Lower leg skin (tissue), 4 donors: Measurements from ENCODE around the gene LRP1. TPM values are rescaled to one million over a fixed set of nuclear protein-coding genes. Genes with fewer than 3 reads are reported as not detected.

Source experiments
- DNase-seq, 2 donors: peaks; one replicate each; pipeline ENCODE4 v3.0.0-alpha.2; 2019; ENCODE audit warnings: low spot score in 2 of 2
- H3K4me3 ChIP-seq: fragments of 200-600 bp; sonication (generic); 2 replicates; pipeline ENCODE4 v1.5.1; 2017; ENCODE audit warnings: mild to moderate bottlenecking, low read depth; ENCODE audit not compliant: poor library complexity, severe bottlenecking
- CTCF ChIP-seq, 3 donors: fragments of 450-650 bp; IDR thresholded peaks; one replicate each; pipeline ENCODE4 v1.5.1; 2016; ENCODE audit warnings: antibody characterized with exemption in 3 of 3, mild to moderate bottlenecking in 3 of 3, moderate library complexity in 2 of 3
- POLR2A ChIP-seq, 2 donors: fragments of 450-650 bp; IDR thresholded peaks; one replicate each; pipeline ENCODE4 v1.6.1; 2016 to 2017; ENCODE audit warnings: antibody characterized with exemption in 2 of 2, mild to moderate bottlenecking in 1 of 2, moderate library complexity in 1 of 2
- WGBS, 2 donors: methylation state at CpG; one replicate each; pipeline ENCODE4 v1.1.5; 2018; 5-methylcytosine and 5-hydroxymethylcytosine counted together
- intact Hi-C: fragments of 100-400 bp; cut with DNase I; formaldehyde crosslinking; loops from one replicate; pipeline ENCODE4 v1.15.0; 2023; ENCODE audit warnings: low total_unique reads
- total RNA-seq, 4 donors: library from RNA; depleted of rRNA; stranded (reverse); fragments of >200 nt; gene quantifications; one replicate each; pipeline ENCODE4 v1.1.0, GENCODE V29; 2016

LRP1 gene
- total RNA-seq, 4 donors from 2014 or later, result 93.4 to 156 (median 101) TPM

- peak within 1 kb of the TSS; percentile 31 for H3K4me3 ChIP-seq
- 1 to 8% methylated on average over 13 to 14 of the region's 102 CpGs for WGBS, 2 donors
- no peak for DNase-seq
- intact Hi-C loops, result no loop called here
- TF ChIP-seq POLR2A (IDR thresholded peaks at IDR 0.05), result no peak
- no peak for TF ChIP-seq CTCF (IDR thresholded peaks at IDR 0.05)
Measured at GRCh38 chr12:57216014-57216911, 88.0 kb downstream of the LRP1 start, which contains the start of gene NXPH4. TSS of gene NXPH4 (plus strand) at chr12:57216794. CDS start at chr12:57216970, 176 bp downstream.

DNA sequence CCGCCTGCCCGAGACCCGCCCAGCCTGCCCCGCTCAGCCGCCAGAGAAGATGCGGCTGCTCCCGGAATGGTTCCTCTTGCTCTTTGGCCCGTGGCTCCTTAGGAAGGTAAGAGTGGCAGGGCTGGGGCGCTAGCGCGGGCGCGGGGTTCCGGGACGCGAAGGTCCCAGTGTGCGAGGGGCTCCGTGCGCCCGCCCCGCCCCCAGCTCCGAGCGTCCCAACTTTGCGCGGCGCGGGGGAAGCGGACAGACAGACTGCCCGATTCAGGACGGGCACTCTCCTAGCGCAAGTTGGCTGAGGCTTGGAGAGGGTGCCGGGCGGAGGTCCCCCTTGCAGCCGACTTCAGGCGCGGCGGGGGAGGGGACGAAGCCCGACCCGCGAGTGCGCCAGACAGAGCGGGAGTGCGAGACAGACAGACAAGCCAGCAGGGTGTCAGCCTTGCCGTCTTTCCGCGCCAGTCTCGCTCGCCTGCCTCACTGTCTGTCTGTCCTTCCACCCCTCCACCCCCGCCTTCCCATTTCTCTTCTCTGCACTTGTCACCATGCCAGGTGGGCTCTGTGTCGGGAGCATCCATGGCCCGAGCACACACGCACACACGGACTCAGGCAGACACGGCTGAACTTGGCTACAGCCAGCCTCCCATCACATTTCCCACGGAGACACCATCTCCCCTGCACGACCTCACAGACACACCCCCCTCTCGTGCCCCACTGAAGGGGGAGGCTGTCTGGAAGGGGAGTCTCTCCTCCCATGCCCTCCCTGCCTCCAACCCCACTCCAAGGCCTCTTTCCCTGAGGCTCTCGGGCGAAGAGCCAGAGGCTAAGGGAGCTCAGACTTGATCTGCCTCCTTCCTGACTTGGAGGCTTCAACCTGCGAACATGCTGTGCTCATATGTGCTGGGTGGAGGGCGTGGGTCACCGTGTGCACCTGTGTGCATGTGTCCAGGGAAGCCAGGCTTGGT, 88.9 kb downstream of the LRP1 start:
- WGBS, 2 donors, result 6 to 7% methylated on average over 32 to 35 of the region's 63 CpGs
- intact Hi-C loops, result no loop called here
- DNase-seq, result no peak
- TF ChIP-seq CTCF (IDR thresholded peaks at IDR 0.05) (no peak), POLR2A (IDR thresholded peaks at IDR 0.05) (no peak)
- peak overlapping the region; percentile 31 for H3K4me3 ChIP-seq

- intact Hi-C loops, result no loop called here
- no peak overlapping the region for H3K4me3 ChIP-seq
- no peak for DNase-seq
- 62 to 64% methylated on average over 5 of the region's 5 CpGs for WGBS, 2 donors
- TF ChIP-seq CTCF (IDR thresholded peaks at IDR 0.05), result no peak
- no peak for TF ChIP-seq POLR2A (IDR thresholded peaks at IDR 0.05)
Measured at GRCh38 chr12:57218030-57218853, 90.0 kb downstream of the LRP1 start.

DNA sequence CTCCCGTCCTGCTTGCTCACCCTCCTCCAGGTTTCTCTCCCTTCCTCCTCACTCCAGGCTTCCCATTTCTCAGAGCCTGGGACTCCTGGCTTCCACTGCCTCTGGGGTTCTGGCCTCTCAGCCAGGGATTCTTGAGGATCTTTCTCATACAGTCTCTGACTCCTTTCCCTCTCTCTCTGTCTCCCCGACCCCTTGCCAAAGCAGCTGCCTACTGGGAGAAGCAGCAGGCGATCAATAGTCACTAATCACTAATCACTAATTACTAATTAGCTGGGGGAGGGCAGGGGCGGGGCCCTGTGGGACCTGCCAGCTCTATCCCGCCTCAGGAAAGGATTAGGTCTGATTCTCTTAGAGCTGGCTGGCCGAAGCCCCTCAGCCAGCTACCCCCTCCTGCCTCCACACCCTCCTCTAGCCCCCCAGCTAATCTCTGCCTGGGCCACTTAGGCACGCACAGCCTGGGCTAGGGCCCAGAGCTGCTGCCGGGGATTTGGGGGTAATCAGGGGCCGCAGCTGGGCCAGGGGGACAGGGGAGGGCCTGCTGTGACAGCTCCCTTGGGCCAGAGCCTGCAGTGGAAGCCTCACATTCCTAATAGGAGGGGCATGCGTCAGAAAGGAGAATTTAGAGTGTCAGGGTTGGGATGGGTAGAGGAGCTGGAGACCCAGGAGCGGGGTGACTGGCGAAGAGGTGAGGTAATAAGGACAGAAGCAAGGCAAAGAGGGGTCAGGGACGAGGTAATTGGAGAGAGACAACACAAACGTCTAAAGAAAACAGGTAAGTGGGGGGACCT, 91.1 kb downstream of the LRP1 start:
- intact Hi-C loops, result no loop called here
- no peak for DNase-seq
- no peak overlapping the region for H3K4me3 ChIP-seq
- WGBS, 2 donors, result 57 to 70% methylated on average over 14 of the region's 14 CpGs
- TF ChIP-seq CTCF (IDR thresholded peaks at IDR 0.05) (no peak), POLR2A (IDR thresholded peaks at IDR 0.05) (no peak)
